GM21786 (cell line): ENCODE measurements around the gene TOR1AIP2.
"Not testable (repeated sequence)": the region's sequence is repeated elsewhere in the genome, so short reads cannot be mapped to it uniquely, and the experiment has no call there.

ENCODE experiments used
- ATAC-seq: cut with Tn5 transposase; IDR thresholded peaks from one replicate; pipeline ENCODE4 v1.9.1; 2021; ENCODE audit not compliant: unreplicated experiment

Gene TOR1AIP2

GRCh38 chr1:179807691-179808485 is 69.7 kb downstream of the TOR1AIP2 start:
- no peak for ATAC-seq

- ATAC-seq = no peak
Measured at GRCh38 chr1:179807291-179807690, 70.3 kb downstream of the TOR1AIP2 start.

GRCh38 chr1:179806333-179806732 is 71.3 kb downstream of the TOR1AIP2 start:
- ATAC-seq = no peak

- ATAC-seq = no peak
Measured at GRCh38 chr1:179805291-179806195, 72.1 kb downstream of the TOR1AIP2 start.

- not testable (repeated sequence) for ATAC-seq
Measured at GRCh38 chr1:179804417-179804816, 73.2 kb downstream of the TOR1AIP2 start.

- ATAC-seq = no peak
Measured at GRCh38 chr1:179803918-179804317, 73.7 kb downstream of the TOR1AIP2 start.

- ATAC-seq = no peak
Measured at GRCh38 chr1:179803104-179803503, 74.5 kb downstream of the TOR1AIP2 start.

GRCh38 chr1:179800481-179800880 is 77.1 kb downstream of the TOR1AIP2 start:
- no peak for ATAC-seq

- no peak for ATAC-seq
Measured at GRCh38 chr1:179798864-179799516, 78.6 kb downstream of the TOR1AIP2 start.

- ATAC-seq = no peak
Measured at GRCh38 chr1:179798213-179798863, 79.3 kb downstream of the TOR1AIP2 start.

GRCh38 chr1:179794669-179795068 is 82.9 kb downstream of the TOR1AIP2 start:
- ATAC-seq = no peak

- ATAC-seq = no peak
Measured at GRCh38 chr1:179794146-179794545, 83.5 kb downstream of the TOR1AIP2 start.

- ATAC-seq = no peak
Measured at GRCh38 chr1:179793281-179793680, 84.3 kb downstream of the TOR1AIP2 start.
